DMS153 (cell line): ENCODE data around the gene SSX7.
"Not testable (repeated sequence)": the region's sequence is repeated elsewhere in the genome, so short reads cannot be mapped to it uniquely, and the experiment has no call there.

Experiments used
- DNase-seq: peaks from one replicate; lab custom pipeline; 2025; lab: John Stamatoyannopoulos, UW

Gene SSX7

DNA sequence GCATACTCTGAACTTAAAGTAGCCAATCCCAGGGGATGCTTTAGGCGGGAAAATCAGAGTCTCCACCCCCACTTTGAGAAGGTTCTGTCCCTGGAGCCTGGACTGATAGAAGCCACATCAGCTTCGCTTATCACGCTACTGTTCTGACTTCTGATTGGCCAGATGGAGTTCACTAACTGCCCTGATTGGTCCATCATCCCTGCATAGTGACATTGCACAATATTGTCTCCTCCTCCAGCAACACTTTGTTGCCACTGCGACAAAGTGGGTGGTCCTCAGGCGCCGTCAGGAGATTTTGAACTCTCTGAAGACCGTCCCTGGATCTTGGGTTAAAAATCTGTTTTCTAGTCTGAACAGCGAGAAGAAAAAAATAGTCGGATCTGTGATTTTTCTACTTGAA, at the start of gene SSX7:
TSS of gene SSX7 (minus strand) at position 101 of the 400 bp plus-strand sequence. CDS start 1,428 bp downstream, outside the sequence.
- DNase-seq, result not testable (repeated sequence)

- not testable (repeated sequence) for DNase-seq
Measured at GRCh38 chrX:52692034-52692433, 37.3 kb upstream of the SSX7 start.

- not testable (repeated sequence) for DNase-seq
Measured at GRCh38 chrX:52662218-52662617, 7.5 kb upstream of the SSX7 start.

DNA sequence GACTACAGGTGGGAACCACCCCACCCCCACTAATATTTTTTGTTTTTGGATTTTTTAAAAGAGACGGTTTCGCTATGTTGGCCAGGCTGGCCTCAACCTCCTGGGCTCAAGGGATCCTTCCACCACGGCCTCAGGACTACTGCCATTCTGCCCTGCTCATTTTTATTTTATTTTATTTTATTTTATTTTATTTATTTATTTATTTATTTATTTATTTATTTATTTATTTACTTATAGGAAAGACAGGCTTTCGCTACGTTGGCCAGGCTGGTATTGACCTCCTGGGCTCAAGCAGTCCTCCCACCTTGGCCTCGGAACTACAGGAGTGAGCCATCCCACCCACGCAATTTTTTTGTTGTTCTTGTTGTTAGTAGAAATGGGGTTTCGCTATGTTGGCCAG, 775 bp upstream of the SSX7 start:
- DNase-seq, result not testable (repeated sequence)

DNA sequence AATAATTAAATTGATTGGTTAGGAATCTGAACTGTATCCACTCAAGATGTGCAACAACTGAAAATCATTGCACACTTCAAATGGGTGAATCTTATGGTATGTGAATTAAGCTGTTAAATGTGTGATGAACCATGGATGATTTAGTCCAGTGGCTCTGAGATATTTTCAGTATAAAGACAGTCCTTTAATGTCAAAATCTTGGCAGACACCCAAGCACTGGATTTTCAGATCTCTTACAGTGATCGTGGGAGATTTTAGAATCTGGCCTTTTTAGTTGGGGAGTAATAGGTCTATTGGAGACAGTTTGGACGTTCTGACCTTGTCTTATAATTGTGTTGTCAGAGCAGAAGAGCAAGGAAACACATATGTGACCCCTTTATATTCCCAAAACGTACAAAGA, 4.0 kb downstream of the SSX7 start:
- not testable (repeated sequence) for DNase-seq

DNA sequence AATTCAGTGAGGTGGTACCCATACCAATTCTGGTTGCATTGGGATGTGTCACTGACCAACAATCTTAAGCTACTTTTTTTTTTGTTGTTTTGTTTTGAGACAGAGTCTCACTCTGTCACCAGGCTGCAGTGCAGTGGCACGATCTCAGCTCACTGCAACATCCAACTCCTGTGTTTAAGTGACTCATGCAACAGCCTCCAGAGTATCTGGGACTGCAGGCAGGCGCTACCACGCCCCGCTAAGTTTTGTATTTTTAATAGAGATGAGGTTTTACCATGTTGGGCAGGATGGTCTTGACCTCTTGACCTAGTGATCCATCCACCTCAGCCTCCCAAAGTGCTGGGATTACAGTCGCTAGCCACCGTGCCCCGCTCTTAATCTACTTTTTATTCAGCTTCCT, 5.7 kb downstream of the SSX7 start:
- not testable (repeated sequence) for DNase-seq

GRCh38 chrX:52628483-52628882, 26.2 kb downstream of the SSX7 start:
- not testable (repeated sequence) for DNase-seq

DNA sequence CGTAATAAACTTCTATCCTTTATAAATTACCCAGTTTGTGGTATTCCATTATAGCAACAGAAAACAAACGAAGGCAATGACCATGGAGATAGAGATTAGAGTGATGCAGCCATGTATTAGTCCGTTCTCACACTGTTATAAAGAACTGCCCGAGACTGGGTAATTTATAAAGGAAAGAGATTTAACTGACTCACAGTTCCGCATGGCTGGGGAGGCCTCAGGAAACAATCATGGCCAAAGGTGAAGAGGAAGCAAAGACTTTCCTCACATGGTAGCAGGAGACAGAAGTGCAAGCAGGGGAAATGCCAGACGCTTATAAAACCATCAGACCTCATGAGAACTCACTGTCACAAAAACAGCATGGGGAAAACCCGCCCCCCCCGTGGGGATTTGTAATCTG, 34.0 kb downstream of the SSX7 start:
- not testable (repeated sequence) for DNase-seq

- DNase-seq, result no peak
Measured at GRCh38 chrX:52608961-52609360, 45.7 kb downstream of the SSX7 start.

GRCh38 chrX:52603151-52603550, 51.5 kb downstream of the SSX7 start:
- DNase-seq, result not testable (repeated sequence)

- no peak for DNase-seq
Measured at GRCh38 chrX:52598886-52599285, 55.8 kb downstream of the SSX7 start.

GRCh38 chrX:52594658-52595057, 60.0 kb downstream of the SSX7 start:
- DNase-seq, result no peak
